Measurements from ENCODE around the gene FGF11. TPM values are rescaled to one million over a fixed set of nuclear protein-coding genes. Genes with fewer than 3 reads are reported as not detected.

FGF11 gene
- polyA plus RNA-seq, 1 of the 3 experiments (the other 2 are of a cell fraction), result 1.9 TPM

DNA sequence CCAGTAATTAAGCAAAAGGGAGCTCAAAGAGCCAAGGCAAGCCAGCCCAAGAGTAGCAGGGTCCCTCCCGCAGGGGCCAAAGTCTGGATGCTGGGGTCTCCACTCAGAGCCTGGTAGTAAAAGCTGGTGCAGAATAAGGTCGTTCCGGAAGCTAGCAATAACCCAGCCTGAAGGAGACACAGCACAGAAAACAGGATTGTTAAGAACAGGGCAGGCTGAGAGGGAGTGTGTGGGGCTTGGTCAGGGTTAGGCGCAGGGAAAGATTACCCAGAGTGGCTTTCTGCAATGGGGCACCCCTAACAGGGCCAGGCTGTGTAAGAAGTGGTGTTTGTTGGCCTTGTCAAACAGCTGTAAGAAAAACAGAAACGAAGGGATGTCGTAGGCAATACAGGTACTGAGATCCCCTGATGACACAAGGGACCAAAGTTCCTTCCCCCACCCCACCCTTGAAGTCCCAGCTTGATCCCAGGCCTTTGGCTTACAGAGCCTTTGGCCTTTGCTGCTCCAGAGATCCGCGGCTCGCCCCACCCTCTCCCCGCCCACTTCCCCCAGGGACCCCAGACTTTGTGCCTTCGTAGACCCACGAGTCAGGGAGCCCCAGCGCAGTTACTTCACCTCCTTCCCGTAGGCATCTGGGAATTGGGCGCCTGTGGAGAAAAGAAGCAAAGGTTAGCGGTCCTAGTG lies 36.1 kb upstream of the FGF11 start:
- peaks cover 5 to 21% of the 10 kb centered on the region in 2 experiments; a peak in 2 of 4 replicates for H3K4me1 ChIP-seq (ENCODE audit: control insufficient read depth in 1 of 2, insufficient read depth in 2 of 2, low read depth in 1 of 2, low read length in 1 of 2)
- ChIA-PET CTCF (interaction anchor here (0.6 to 2.6 kb wide), 7 partner anchors 10 to 1909 kb away, joined by 3 to 19 read pairs (median 4); partner anchors contain the start of gene SENP3), POLR2A (interaction anchor here (1.0 to 1.5 kb wide), 8 partner anchors 9 to 284 kb away, joined by 3 to 13 read pairs (median 4); partner anchors contain the start of genes FGF11, NEURL4, PLSCR3 and TP53)
- no peaks in the 10 kb centered on the region for H3K27me3 ChIP-seq (ENCODE audit: insufficient read depth)
- H3K4me3 ChIP-seq (ENCODE audit: low read depth in 2 of 2, low read length in 1 of 2), result peak overlapping the region; percentile 66 to 91
- H3K4me2 ChIP-seq, result peak overlapping the region; percentile 99
- H3K79me2 ChIP-seq (ENCODE audit: insufficient read depth), result peaks cover 49% of the 10 kb centered on the region
- H3K9ac ChIP-seq, result peak overlapping the region; percentile 68
- H3K36me3 ChIP-seq (replicated peaks in 1 of 2; ENCODE audit: control insufficient read depth in 1 of 2, insufficient read depth in 2 of 2, low read length in 1 of 2), result peaks cover 0 to 10% of the 10 kb centered on the region in 2 experiments
- peaks cover 11% of the 10 kb centered on the region; the same call in 1 of the 2 replicates for H4K20me1 ChIP-seq (ENCODE audit: insufficient read depth)
- H2AFZ ChIP-seq (ENCODE audit: low read depth), result peak overlapping the region; percentile 85; the same call in 1 of the 2 replicates
- TF ChIP-seq, protein P1, sequence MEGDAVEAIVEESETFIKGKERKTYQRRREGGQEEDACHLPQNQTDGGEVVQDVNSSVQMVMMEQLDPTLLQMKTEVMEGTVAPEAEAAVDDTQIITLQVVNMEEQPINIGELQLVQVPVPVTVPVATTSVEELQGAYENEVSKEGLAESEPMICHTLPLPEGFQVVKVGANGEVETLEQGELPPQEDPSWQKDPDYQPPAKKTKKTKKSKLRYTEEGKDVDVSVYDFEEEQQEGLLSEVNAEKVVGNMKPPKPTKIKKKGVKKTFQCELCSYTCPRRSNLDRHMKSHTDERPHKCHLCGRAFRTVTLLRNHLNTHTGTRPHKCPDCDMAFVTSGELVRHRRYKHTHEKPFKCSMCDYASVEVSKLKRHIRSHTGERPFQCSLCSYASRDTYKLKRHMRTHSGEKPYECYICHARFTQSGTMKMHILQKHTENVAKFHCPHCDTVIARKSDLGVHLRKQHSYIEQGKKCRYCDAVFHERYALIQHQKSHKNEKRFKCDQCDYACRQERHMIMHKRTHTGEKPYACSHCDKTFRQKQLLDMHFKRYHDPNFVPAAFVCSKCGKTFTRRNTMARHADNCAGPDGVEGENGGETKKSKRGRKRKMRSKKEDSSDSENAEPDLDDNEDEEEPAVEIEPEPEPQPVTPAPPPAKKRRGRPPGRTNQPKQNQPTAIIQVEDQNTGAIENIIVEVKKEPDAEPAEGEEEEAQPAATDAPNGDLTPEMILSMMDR (IDR thresholded peaks at IDR 0.05), result no peak
- TF ChIP-seq GATA2 (CRISPR knock-in tag; IDR thresholded peaks at IDR 0.05) (no peak), MXI1 (IDR thresholded peaks at IDR 0.05; ENCODE audit: low read depth, low read length) (no peak), SMC3 (IDR thresholded peaks at IDR 0.05; ENCODE audit: low read depth, low read length) (no peak), EP300 (IDR thresholded peaks at IDR 0.05; ENCODE audit: borderline replicate concordance in 1 of 2, low read depth in 1 of 2, low read length in 1 of 2) (no peak), RAD21 (IDR thresholded peaks at IDR 0.05; ENCODE audit: low read length) (no peak), MEF2A (IDR thresholded peaks at IDR 0.05; ENCODE audit: borderline replicate concordance, low read depth) (no peak)
- TF ChIP-seq, protein P2, sequence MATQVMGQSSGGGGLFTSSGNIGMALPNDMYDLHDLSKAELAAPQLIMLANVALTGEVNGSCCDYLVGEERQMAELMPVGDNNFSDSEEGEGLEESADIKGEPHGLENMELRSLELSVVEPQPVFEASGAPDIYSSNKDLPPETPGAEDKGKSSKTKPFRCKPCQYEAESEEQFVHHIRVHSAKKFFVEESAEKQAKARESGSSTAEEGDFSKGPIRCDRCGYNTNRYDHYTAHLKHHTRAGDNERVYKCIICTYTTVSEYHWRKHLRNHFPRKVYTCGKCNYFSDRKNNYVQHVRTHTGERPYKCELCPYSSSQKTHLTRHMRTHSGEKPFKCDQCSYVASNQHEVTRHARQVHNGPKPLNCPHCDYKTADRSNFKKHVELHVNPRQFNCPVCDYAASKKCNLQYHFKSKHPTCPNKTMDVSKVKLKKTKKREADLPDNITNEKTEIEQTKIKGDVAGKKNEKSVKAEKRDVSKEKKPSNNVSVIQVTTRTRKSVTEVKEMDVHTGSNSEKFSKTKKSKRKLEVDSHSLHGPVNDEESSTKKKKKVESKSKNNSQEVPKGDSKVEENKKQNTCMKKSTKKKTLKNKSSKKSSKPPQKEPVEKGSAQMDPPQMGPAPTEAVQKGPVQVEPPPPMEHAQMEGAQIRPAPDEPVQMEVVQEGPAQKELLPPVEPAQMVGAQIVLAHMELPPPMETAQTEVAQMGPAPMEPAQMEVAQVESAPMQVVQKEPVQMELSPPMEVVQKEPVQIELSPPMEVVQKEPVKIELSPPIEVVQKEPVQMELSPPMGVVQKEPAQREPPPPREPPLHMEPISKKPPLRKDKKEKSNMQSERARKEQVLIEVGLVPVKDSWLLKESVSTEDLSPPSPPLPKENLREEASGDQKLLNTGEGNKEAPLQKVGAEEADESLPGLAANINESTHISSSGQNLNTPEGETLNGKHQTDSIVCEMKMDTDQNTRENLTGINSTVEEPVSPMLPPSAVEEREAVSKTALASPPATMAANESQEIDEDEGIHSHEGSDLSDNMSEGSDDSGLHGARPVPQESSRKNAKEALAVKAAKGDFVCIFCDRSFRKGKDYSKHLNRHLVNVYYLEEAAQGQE (IDR thresholded peaks at IDR 0.05; ENCODE audit: low read depth, low read length), result no peak
- no peaks in the 10 kb centered on the region for H3K9me3 ChIP-seq
- WGBS (ENCODE audit: low lambda C conversion rate), result 26% methylated on average over 7 of the region's 16 CpGs
- DNase-seq, result no peak
- H3K9me2 ChIP-seq, result no peaks in the 10 kb centered on the region
- peak overlapping the region; percentile 76 to 91 for H3K27ac ChIP-seq (ENCODE audit: low read depth in 2 of 2, low read length in 1 of 2)
- peaks cover 23% of the 10 kb centered on the region for H3F3A ChIP-seq (replicated peaks; ENCODE audit: insufficient read depth)

DNA sequence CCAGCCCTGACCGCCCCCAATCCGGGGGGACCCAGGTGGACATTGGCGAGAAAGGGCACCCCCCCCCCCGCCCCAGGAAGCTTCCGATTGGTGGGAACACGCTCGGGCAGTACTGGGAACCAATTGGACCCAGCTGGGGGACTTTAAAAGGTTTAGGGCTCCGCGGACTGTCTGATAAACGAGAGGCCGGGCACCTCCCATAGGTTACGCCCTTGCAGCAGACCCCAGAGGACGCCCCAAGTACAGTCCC lies 35.7 kb upstream of the FGF11 start:
- Histone ChIP-seq H3K4me2 (peak overlapping the region; percentile 99), H3K9ac (peak overlapping the region; percentile 68), H3K9me3 (no peaks in the 10 kb centered on the region), H3K27me3 (ENCODE audit: insufficient read depth) (no peaks in the 10 kb centered on the region), H3K79me2 (ENCODE audit: insufficient read depth) (peaks cover 49% of the 10 kb centered on the region), H3K27ac (ENCODE audit: low read depth in 2 of 2, low read length in 1 of 2) (peak overlapping the region; percentile 76 to 91), H3K9me2 (no peaks in the 10 kb centered on the region), H3K4me3 (ENCODE audit: low read depth in 2 of 2, low read length in 1 of 2) (peak overlapping the region; percentile 66 to 91), H3F3A (replicated peaks; ENCODE audit: insufficient read depth) (peaks cover 23% of the 10 kb centered on the region), H3K36me3 (replicated peaks in 1 of 2; ENCODE audit: control insufficient read depth in 1 of 2, insufficient read depth in 2 of 2, low read length in 1 of 2) (peaks cover 3 to 10% of the 10 kb centered on the region in 2 experiments), H4K20me1 (ENCODE audit: insufficient read depth) (peaks cover 11% of the 10 kb centered on the region; the same call in 1 of the 2 replicates), H3K4me1 (ENCODE audit: control insufficient read depth in 1 of 2, insufficient read depth in 2 of 2, low read depth in 1 of 2, low read length in 1 of 2) (peaks cover 5 to 21% of the 10 kb centered on the region in 2 experiments; a peak in 2 of 4 replicates), H2AFZ (ENCODE audit: low read depth) (peak overlapping the region; percentile 85; the same call in 1 of the 2 replicates)
- CTCF ChIA-PET, result interaction anchor here (0.6 to 2.6 kb wide), 7 partner anchors 11 to 157 kb away, joined by 3 to 19 read pairs (median 3); partner anchors contain the start of gene SENP3
- TF ChIP-seq, protein P3, sequence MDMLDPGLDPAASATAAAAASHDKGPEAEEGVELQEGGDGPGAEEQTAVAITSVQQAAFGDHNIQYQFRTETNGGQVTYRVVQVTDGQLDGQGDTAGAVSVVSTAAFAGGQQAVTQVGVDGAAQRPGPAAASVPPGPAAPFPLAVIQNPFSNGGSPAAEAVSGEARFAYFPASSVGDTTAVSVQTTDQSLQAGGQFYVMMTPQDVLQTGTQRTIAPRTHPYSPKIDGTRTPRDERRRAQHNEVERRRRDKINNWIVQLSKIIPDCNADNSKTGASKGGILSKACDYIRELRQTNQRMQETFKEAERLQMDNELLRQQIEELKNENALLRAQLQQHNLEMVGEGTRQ (IDR thresholded peaks at IDR 0.05; ENCODE audit: borderline replicate concordance, low read depth, low read length), result no peak
- TF ChIP-seq, protein P4, sequence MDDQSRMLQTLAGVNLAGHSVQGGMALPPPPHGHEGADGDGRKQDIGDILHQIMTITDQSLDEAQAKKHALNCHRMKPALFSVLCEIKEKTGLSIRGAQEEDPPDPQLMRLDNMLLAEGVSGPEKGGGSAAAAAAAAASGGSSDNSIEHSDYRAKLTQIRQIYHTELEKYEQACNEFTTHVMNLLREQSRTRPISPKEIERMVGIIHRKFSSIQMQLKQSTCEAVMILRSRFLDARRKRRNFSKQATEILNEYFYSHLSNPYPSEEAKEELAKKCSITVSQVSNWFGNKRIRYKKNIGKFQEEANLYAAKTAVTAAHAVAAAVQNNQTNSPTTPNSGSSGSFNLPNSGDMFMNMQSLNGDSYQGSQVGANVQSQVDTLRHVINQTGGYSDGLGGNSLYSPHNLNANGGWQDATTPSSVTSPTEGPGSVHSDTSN (IDR thresholded peaks at IDR 0.05), result 0 out of 2 replicates have a peak, but pooled peaks have one; percentile 13
- TF ChIP-seq, protein P5, sequence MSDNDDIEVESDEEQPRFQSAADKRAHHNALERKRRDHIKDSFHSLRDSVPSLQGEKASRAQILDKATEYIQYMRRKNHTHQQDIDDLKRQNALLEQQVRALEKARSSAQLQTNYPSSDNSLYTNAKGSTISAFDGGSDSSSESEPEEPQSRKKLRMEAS (IDR thresholded peaks at IDR 0.05; ENCODE audit: low read depth), result 0 out of 2 replicates have a peak, but pooled peaks have one; percentile 7
- 0% methylated on average over 9 of the region's 13 CpGs for WGBS (ENCODE audit: low lambda C conversion rate)
- peak; percentile 86 for DNase-seq
- POLR2A ChIA-PET, result interaction anchor here (0.7 to 1.5 kb wide), 12 partner anchors 9 to 789 kb away, joined by 3 to 13 read pairs (median 4); partner anchors contain the start of genes FGF11, MPDU1, NEURL4 and PLSCR3

Measured in SK-N-SH (cell line).